ENCODE results near the gene ACAA1. TPM values are rescaled to one million over a fixed set of nuclear protein-coding genes. Genes with fewer than 3 reads are reported as not detected.

The ACAA1 gene
- total RNA-seq, 4 donors from 2014 or later = 24.5 to 31.2 (median 29.3) TPM

DNA sequence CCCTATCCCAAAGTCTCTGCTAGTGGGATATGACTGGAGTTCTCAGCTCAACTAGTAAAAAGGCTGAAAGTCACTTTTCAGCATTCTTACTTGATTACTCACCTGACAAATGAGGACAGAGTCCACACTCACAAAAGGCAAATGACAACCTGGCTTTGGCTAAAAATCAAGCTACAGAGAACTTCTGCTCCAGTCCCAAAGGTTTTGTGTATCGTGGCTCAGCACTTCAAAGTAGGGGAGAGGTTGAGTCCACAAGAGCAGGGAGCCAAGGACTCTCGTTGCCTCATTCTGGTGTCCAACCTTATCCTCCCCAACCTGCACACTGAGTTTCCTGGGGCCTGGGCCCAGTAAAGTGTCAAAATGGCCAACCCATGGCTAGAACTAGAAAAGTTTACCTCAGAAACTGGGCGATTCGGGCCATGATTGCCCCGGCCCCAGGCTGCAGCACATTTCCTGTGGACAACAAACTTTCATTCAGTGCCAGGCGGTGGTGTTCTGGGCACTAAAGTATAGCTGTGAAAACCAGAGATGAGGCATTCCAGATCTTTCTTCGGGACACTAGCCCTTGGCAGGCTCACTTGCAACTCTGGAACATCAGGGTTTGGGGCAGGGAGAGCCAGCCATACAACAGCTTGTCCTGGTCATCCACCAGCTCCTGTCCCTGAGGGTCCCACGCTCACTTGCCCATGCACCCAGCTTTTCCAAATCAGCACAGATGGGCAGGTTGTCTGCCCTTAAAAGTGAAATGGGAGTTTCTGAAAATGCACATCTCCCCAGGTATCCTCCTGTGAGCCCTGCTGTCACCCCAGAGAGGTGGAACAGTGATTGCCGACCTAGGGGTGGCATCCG lies 3.1 kb downstream of the ACAA1 start:
- Histone ChIP-seq H3K27me3 (no peaks in the 10 kb centered on the region), H3K36me3 (peaks cover 0 to 49% of the 10 kb centered on the region in 2 donors), H3K9me3 (no peaks in the 10 kb centered on the region), H3K4me1 (peaks cover 19 to 23% of the 10 kb centered on the region in 2 donors), H3K27ac (no peak overlapping the region), H3K4me3 (no peak overlapping the region)
- no peak for DNase-seq
- no peak for ATAC-seq
- intact Hi-C loops (cut with DNase I; ENCODE audit: low total_unique reads) (loop anchor here (10.0 kb wide), 3 partner anchors 321 to 1139 kb away; partner anchors contain the start of genes ACVR2B, EPM2AIP1 and MLH1), in situ Hi-C loops (cut with MboI; ENCODE audit: low sequenced_read_pairs in 4 of 4) (loop anchor here in 3 of 4 donors (25.0 kb wide), 1 partner anchor 354 kb away; the partner anchor contains the start of gene EXOG (in 3 of the 3))
- no peak for TF ChIP-seq POLR2A (IDR thresholded peaks at IDR 0.05)
- TF ChIP-seq, protein P1, sequence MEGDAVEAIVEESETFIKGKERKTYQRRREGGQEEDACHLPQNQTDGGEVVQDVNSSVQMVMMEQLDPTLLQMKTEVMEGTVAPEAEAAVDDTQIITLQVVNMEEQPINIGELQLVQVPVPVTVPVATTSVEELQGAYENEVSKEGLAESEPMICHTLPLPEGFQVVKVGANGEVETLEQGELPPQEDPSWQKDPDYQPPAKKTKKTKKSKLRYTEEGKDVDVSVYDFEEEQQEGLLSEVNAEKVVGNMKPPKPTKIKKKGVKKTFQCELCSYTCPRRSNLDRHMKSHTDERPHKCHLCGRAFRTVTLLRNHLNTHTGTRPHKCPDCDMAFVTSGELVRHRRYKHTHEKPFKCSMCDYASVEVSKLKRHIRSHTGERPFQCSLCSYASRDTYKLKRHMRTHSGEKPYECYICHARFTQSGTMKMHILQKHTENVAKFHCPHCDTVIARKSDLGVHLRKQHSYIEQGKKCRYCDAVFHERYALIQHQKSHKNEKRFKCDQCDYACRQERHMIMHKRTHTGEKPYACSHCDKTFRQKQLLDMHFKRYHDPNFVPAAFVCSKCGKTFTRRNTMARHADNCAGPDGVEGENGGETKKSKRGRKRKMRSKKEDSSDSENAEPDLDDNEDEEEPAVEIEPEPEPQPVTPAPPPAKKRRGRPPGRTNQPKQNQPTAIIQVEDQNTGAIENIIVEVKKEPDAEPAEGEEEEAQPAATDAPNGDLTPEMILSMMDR (IDR thresholded peaks at IDR 0.05 in 4 of 5, conservative IDR thresholded peaks at IDR 0.05 in 1 of 5) = no peak

DNA sequence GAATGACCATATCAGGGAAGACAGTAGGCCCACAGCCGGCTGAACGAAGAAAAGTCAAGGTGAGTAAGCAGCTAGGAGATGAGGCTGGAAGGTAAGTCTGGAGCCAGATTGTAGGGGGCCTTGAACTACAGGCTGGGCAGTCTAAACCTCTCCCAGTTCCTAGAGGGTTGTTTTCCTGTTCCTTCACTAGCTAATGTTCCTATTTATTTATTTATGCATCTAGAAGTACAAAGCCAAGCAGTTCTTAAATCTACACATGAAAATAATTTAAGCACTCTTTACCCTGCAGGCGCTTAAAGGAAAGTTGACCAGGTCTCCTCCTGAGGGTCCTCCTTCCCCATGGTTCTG lies 3.7 kb downstream of the ACAA1 start:
- ATAC-seq (no peak), DNase-seq (no peak)
- intact Hi-C loops (cut with DNase I; ENCODE audit: low total_unique reads) = loop anchor here (10.0 kb wide), 3 partner anchors 322 to 1138 kb away; partner anchors contain the start of genes ACVR2B, EPM2AIP1 and MLH1
- TF ChIP-seq, protein P1 (IDR thresholded peaks at IDR 0.05 in 4 of 5, conservative IDR thresholded peaks at IDR 0.05 in 1 of 5) = no peak
- no peak for TF ChIP-seq POLR2A (IDR thresholded peaks at IDR 0.05)
- in situ Hi-C loops (cut with MboI; ENCODE audit: low sequenced_read_pairs in 4 of 4) = loop anchor here in 3 of 4 donors (25.0 kb wide), 1 partner anchor 354 kb away; the partner anchor contains the start of gene EXOG (in 3 of the 3)
- peaks cover 18 to 23% of the 10 kb centered on the region in 2 donors for H3K4me1 ChIP-seq
- no peak overlapping the region for H3K27ac ChIP-seq
- no peaks in the 10 kb centered on the region for H3K9me3 ChIP-seq
- peaks cover 0 to 55% of the 10 kb centered on the region in 2 donors for H3K36me3 ChIP-seq
- no peaks in the 10 kb centered on the region for H3K27me3 ChIP-seq
- no peak overlapping the region for H3K4me3 ChIP-seq

DNA sequence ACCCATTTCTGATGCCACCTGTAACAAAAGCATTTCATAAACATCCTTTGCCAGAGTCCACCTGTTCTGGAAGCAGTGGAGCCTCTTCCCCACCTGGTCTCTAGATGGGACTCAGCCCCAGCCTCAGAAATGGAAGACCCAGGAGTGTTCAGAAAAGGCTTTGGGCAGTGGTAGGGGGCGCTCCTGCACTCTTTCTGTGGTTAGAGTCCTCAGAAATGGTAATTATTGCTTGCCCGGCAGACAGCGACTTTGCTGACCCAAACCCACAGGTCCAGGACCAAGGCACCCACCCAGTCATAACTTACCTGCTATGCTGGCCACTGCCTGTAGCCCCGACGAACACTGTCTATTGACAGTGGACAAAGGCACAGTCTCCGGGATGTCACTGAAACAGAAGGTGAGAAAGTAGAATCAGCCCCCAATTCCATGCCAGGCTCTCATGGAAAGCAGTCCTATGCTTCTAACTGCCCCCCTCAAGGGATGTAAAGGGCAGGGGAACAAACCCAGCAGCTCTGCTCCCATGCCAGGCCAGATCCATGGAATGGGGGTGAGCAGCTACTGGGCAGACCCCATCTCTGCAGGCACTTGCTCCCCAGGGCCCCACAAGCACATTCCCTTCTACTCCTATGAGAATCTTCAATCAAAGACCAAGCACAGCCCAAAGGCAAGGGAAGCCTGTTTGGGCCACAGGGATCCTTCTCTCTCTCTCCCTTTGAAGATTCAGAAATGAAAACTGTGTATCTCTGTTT lies 5.1 kb downstream of the ACAA1 start:
- ATAC-seq = no peak
- H3K36me3 ChIP-seq = peaks cover 0 to 69% of the 10 kb centered on the region in 2 donors

DNA sequence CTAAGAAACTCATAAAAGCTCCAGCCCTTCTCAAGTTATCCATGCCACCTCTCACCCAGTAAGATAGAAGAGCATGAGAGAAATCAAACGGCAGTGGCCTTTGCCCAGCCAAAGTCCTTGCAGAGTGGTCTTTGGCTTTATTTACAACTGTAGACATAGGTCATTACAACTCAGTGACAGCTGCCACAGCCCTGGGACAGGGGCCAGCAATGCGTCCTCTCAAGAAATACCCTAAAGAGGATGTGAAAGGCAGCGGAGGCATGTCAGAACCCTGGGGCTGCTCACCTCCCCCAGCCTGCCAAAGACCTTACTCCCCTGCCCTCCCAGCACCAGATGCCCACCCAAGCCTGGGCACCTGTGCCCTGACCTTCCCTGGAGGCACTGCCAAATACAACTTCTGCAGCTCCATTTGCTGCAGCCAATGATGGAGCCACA lies 6.3 kb downstream of the ACAA1 start:
- no peak for TF ChIP-seq POLR2A (IDR thresholded peaks at IDR 0.05)
- TF ChIP-seq, protein P1 (IDR thresholded peaks at IDR 0.05 in 4 of 5, conservative IDR thresholded peaks at IDR 0.05 in 1 of 5) = no peak
- no peak for ATAC-seq
- no peak overlapping the region for H3K27ac ChIP-seq
- H3K36me3 ChIP-seq = peaks cover 0 to 81% of the 10 kb centered on the region in 2 donors
- no peak overlapping the region for H3K4me3 ChIP-seq
- no peaks in the 10 kb centered on the region for H3K27me3 ChIP-seq
- intact Hi-C loops (cut with DNase I; ENCODE audit: low total_unique reads) (loop anchor here (10.0 kb wide), 3 partner anchors 324 to 1136 kb away; partner anchors contain the start of genes ACVR2B, EPM2AIP1 and MLH1), in situ Hi-C loops (cut with MboI; ENCODE audit: low sequenced_read_pairs in 4 of 4) (loop anchor here in 3 of 4 donors (25.0 kb wide), 1 partner anchor 357 kb away; the partner anchor contains the start of gene EXOG (in 3 of the 3))
- no peaks in the 10 kb centered on the region for H3K9me3 ChIP-seq
- DNase-seq = no peak
- H3K4me1 ChIP-seq = peaks cover 6 to 11% of the 10 kb centered on the region in 2 donors

More for the DNA sequence above, 5.1 kb downstream of the ACAA1 start:
- Histone ChIP-seq H3K4me3 (no peak overlapping the region), H3K27me3 (no peaks in the 10 kb centered on the region), H3K27ac (no peak overlapping the region), H3K4me1 (peaks cover 11 to 17% of the 10 kb centered on the region in 2 donors), H3K9me3 (no peaks in the 10 kb centered on the region)
- in situ Hi-C loops (cut with MboI; ENCODE audit: low sequenced_read_pairs in 4 of 4) = loop anchor here in 3 of 4 donors (25.0 kb wide), 1 partner anchor 356 kb away; the partner anchor contains the start of gene EXOG (in 3 of the 3)
- DNase-seq = no peak
- intact Hi-C loops (cut with DNase I; ENCODE audit: low total_unique reads) = loop anchor here (10.0 kb wide), 3 partner anchors 323 to 1137 kb away; partner anchors contain the start of genes ACVR2B, EPM2AIP1 and MLH1
- TF ChIP-seq, protein P1 (IDR thresholded peaks at IDR 0.05 in 4 of 5, conservative IDR thresholded peaks at IDR 0.05 in 1 of 5) = peak in 1 of 5 experiments; percentile 14
- TF ChIP-seq POLR2A (IDR thresholded peaks at IDR 0.05) = no peak
